DLD1 (cell line): Measurements from ENCODE around the gene LITAFD.
"Not testable (repeated sequence)": the region's sequence is repeated elsewhere in the genome, so short reads cannot be mapped to it uniquely, and the experiment has no call there.

ENCODE experiments used
- in situ Hi-C: cut with HindIII; loops from 2 replicates; pipeline ENCODE4 v1.10.0; 2017; ENCODE audit warnings: low sequenced_read_pairs

Gene LITAFD

DNA sequence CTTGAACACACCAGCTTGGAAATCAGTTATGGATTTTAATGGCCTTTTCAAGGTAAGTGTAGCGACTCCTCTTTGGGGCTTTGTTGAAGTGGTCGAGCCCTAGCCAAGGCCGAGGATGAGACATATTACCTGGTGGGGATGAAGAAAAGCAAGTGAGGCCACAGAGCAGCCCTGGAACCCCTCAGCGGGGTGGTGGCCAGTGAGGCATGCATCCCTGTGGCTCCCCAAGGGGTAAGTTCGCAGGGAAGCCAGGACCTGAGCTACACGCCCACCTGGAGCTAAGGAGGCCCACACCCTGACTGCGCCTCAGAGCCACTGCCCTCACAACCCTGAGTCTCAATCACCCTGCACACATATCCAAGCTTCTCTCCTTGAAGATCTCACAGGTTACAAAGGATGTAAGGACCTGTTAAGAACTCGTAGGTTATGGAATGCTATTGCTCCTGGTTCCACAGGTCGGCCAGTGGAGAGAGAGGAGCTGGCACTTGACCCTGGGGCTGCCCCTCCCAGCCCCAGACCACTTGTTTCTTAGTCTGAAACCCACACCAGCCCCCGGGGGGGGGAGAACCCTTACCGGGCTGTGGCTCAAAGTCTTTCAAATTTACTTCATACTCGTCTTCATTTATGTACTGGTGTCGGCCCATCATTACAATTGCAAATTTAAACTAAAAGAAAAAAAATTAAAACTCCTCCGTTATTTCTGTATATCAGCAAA lies 12.0 kb downstream of the LITAFD start:
- in situ Hi-C loops, result no loop called here

- in situ Hi-C loops, result no loop called here
Observed at GRCh38 chr16:8894736-8895334, 12.7 kb downstream of the LITAFD start.

GRCh38 chr16:8898660-8899318 lies 16.6 kb downstream of the LITAFD start:
- in situ Hi-C loops, result no loop called here

DNA sequence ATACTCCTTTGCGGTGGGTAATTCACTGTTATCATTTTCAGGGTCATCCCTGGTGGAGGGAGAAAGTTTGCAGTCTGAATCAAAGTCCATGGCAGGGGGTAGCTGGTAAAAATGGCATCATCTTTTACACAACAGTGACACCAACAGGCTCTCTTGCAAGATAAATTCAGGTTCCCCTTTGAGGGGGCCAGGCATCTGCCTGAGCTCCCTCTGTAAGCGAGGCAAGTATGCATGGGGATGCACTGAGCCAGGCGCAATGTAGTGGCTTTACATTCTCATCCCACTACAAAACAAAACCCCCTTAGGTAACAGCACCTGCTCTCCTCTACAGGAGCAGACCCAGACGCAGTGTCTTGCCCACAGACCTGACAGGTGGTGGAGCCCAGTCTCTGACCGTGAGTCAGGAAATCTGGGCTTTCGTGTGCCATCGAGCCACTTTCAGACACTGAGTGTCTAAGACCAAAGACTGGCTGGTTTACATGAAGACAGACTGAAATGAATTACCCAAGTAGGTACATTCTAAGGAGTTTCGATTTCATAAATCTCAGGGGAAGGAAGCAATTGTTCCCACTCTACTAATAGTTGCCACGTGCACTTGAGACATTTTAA lies 17.7 kb downstream of the LITAFD start:
- in situ Hi-C loops, result no loop called here

- in situ Hi-C loops, result no loop called here
Observed at GRCh38 chr16:8900343-8900742, 18.2 kb downstream of the LITAFD start.

GRCh38 chr16:8901320-8901861 lies 19.2 kb downstream of the LITAFD start:
- in situ Hi-C loops, result no loop called here

- in situ Hi-C loops, result no loop called here
Observed at GRCh38 chr16:8903004-8903403, 20.9 kb downstream of the LITAFD start.

DNA sequence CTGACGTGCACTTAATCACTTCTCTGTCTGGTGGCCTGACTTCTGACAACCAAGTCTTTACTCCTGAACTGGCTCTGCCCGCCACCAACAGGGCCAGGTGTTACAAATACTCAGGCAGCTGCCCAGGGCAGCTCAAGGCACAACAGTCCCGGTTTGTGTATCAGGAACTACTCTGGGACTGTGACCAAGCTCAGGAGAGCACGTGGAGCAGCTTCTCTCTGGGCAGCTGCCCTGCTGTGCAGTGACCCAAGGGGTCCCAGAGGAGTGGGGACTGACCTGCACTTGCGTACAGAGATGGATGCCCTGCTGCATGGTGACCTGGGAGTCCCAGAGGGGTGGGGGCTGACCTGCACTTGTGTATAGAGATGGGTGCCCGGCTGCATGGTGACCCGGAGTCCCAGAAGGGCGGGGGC lies 21.9 kb downstream of the LITAFD start:
- in situ Hi-C loops, result no loop called here

DNA sequence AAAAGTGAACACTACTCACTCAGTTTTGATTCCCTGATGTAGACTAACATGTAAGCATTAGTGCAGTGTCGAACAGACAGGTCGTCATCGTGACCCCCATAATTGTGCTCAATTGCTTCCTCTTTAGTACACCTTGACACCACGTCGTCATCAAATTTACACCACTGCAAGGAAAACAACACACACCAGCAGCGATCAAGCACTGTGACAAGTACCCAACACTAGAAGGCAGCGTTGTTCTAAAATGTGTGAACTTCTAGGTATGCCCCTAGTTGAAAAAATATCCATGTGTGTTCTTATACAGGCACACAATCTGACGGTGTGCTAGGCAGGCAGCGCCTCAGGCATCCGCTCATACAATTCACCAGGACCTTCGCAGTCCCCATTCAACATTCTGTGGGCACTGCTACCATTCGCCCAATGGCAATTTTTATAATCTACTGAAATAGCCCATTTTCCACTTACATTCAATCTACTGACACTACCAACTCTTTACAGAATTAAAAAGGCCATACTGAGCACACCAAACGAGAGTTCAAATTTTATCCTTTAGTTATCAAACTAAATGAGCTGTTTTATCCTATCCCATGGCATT lies 23.1 kb downstream of the LITAFD start:
- in situ Hi-C loops, result no loop called here

- in situ Hi-C loops, result no loop called here
Observed at GRCh38 chr16:8905795-8906591, 23.8 kb downstream of the LITAFD start.

DNA sequence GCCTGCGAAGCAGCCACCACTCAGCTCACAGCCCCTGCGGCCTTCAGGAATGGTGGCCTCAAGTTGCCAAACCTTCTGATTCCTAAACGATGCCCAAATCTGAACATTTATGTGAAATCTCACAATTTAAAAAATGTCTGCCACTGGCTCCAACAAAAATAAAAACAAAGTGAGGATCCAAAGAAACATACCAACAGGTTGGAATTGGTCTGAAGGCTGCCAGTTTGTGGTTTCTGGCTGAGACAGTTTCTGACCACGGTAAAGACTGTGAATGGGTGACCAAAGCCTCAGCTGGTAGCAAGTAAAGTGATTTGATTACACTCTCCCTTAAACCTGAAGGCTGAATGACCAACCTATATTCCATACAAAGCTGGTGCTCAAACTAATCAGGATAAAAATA lies 24.9 kb downstream of the LITAFD start:
- in situ Hi-C loops, result no loop called here

GRCh38 chr16:8908810-8909468 lies 26.8 kb downstream of the LITAFD start:
- in situ Hi-C loops, result no loop called here

- in situ Hi-C loops, result no loop called here
Observed at GRCh38 chr16:8910811-8911210, 28.7 kb downstream of the LITAFD start.

DNA sequence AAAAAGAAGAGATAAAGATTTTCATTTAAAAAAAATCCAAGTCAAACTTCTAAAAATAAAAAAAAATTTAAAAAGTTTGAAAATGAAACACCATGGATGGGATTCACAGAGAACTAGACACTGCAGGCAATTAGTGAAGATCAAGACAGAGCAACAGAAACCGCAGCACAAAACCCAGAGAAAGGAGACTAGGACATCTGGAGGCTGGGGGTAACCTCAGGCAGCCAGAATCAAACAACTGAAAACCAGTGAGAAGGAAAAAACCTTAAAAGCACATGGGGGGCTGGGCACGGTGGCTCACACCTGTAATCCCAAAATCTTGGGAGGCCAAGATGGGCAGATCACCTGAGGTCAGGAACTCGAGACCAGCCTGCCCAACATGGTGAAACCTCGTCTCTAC lies 30.6 kb downstream of the LITAFD start:
- in situ Hi-C loops, result no loop called here

DNA sequence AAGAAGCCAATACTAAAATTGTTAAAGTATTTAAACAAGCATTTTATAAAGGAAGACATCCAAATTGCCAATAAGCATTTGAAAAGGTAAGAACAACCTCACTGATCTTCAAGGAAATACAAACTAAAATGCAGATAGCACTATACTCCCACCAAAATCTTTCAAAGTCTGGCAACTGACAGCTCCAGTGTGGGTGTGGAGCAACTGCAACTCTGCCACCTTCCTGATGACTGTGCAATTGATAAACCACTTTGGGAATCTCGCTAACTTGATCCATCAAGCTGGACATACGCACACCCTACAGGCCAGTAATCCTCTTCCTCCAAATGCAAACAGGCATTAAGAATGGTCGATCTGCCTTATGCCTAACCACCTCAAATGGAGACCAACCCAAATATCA lies 31.9 kb downstream of the LITAFD start:
- in situ Hi-C loops, result no loop called here

DNA sequence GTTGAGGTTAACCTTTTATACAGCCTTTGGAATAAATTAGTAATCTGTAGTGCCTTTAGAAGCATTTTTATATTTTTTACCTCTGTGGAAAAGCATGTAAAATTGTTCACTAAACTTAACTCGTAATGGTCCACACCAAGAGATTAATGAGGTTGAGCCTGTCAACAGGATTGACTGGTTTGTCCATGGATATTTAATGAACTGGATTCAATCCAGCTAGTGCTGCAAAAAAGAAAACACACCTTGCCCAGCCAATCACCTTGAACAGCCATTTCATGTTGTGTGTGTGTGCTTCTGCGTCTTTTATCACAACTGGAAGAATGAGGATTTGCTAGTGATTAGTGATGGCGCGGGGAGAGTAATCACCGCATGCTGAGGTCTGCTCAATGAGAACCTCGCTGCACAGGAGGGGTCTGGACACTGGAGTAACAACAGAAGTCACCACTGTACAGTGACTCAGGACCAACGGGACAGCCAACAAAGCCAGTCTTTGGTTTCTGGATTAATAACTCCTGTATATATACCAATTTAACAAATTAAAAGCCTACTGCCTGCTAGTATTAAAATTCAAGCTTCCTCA lies 33.7 kb downstream of the LITAFD start:
- in situ Hi-C loops, result no loop called here

- in situ Hi-C loops, result no loop called here
Observed at GRCh38 chr16:8916541-8917225, 34.5 kb downstream of the LITAFD start.

DNA sequence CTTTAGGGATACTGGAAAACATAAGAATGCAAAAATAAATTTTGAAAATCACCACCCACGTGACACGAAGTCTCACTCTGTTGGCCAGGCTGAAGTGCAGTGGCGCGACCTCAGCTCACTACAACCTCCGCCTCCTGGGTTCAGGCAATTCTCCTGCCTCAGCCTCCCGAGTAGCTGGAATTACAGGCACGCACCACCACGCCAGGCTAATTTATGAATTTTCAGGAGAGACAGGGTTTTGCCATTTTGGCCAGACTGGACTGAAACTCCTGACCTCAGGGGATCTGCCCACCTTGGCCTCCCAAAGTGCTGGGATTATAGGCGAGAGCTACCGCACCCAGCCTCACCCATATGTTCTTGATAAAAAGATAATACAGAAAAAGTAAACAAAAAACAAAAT lies 35.2 kb downstream of the LITAFD start:
- in situ Hi-C loops, result not testable (repeated sequence)
